ENCODE data around the gene NPBWR2. TPM values are rescaled to one million over a fixed set of nuclear protein-coding genes. Genes with fewer than 3 reads are reported as not detected.

The NPBWR2 gene
- total and polyA plus RNA-seq, 2 donors (not counting 3 experiments of a cell fraction or from before 2014, with no cell fraction given), result not detected

DNA sequence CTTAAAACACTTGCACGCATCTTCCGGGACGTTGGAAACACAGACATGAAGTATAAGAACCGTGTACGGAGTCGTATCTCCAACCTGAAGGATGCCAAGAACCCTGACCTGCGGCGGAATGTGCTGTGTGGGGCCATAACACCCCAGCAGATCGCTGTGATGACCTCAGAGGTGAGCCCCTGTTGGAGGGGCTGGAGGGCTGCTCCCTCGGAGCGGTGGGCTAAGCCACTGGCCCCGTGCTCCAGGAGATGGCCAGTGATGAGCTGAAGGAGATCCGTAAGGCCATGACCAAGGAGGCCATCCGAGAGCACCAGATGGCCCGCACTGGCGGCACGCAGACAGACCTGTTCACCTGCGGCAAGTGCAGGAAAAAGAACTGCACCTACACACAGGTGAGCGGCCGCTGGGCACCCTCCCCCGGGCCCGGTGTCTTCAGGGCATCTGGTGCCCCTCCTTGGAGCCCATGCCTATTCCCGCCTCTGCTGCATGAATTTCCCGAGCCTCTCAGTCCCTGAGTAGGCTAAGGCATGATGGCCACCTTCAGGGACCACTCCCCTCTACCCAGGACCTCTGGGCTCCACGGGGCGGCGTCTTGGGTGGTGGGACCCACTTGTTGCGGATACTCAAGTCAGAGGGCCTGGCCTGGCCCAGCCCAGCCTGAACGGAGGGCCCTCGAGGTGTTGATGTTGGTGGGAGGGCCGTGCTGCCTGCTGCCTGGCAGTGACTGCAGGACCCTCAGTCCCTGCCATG is 36.9 kb downstream of the NPBWR2 start:
- no peaks in the 10 kb centered on the region for H4K20me1 ChIP-seq (replicated peaks; ENCODE audit: control insufficient read depth, extremely low read depth, insufficient read depth, low read length)
- DNase-seq (ENCODE audit: low read depth, low spot score) (no peak), FAIRE-seq (no peak)
- no peak overlapping the region for H2AFZ ChIP-seq (ENCODE audit: low read depth, low read length)
- no peak overlapping the region for H3K4me2 ChIP-seq (ENCODE audit: insufficient read depth, low read length)
- no peaks in the 10 kb centered on the region for H3K9me1 ChIP-seq (replicated peaks; ENCODE audit: control insufficient read depth, extremely low read depth, insufficient read depth, low read length)
- no peak overlapping the region for H3K27ac ChIP-seq (ENCODE audit: insufficient read depth, low read depth, low read length)
- no peak overlapping the region for H3K4me3 ChIP-seq (replicated peaks in 1 of 3; ENCODE audit: insufficient read depth in 1 of 3, low read depth in 1 of 3, low read length in 3 of 3)
- BruUV-seq (replicated peaks), result no TSS peak
- H3K79me2 ChIP-seq (ENCODE audit: control insufficient read depth, insufficient read depth, low read length), result no peaks in the 10 kb centered on the region
- H3K27me3 ChIP-seq (ENCODE audit: control insufficient read depth in 2 of 2, insufficient read depth in 2 of 2, low read length in 2 of 2), result no peaks in the 10 kb centered on the region
- H3K9ac ChIP-seq (replicated peaks; ENCODE audit: extremely low read depth, insufficient read depth, low read length), result no peak overlapping the region
- ChIA-PET CTCF (interaction anchor here (0.9 to 2.3 kb wide), 5 partner anchors 10 to 532 kb away, joined by 3 to 21 read pairs (median 5); no protein-coding TSS in a partner anchor), POLR2A (interaction anchor here (0.7 kb wide), 1 partner anchor 47 kb away, joined by 6 read pairs; no protein-coding TSS in a partner anchor)
- peaks cover 0 to 18% of the 10 kb centered on the region in 2 experiments for H3K36me3 ChIP-seq (ENCODE audit: control insufficient read depth in 2 of 2, extremely low read depth in 1 of 2, insufficient read depth in 2 of 2, low read length in 2 of 2)
- dilution Hi-C loops (cut with MboI; ENCODE audit: extremely low pct_ligation_motif_present, low sequenced_read_pairs), result no loop called here
- TF ChIP-seq EZH2 (IDR thresholded peaks at IDR 0.05; ENCODE audit: borderline replicate concordance, low read depth, low read length, severe bottlenecking) (no peak), MYC (IDR thresholded peaks at IDR 0.05; ENCODE audit: low read depth, low read length) (no peak), CTCF (IDR thresholded peaks at IDR 0.05; ENCODE audit: extremely low read depth in 1 of 2, insufficient read depth in 1 of 2, low read depth in 1 of 2, low read length in 2 of 2) (no peak), JUN (IDR thresholded peaks at IDR 0.05; ENCODE audit: borderline replicate concordance, insufficient read depth, insufficient read length, low read depth) (no peak), POLR2AphosphoS5 (IDR thresholded peaks at IDR 0.05; ENCODE audit: insufficient read depth, low read depth, low read length) (no peak), GATA2 (IDR thresholded peaks at IDR 0.05; ENCODE audit: insufficient read depth, insufficient read length, low read depth, low read length) (no peak), FOS (IDR thresholded peaks at IDR 0.05; ENCODE audit: borderline replicate concordance, insufficient read depth, low read length) (no peak), POLR2A (IDR thresholded peaks at IDR 0.05; ENCODE audit: low read depth, low read length) (no peak)
- TF ChIP-seq, protein P1, sequence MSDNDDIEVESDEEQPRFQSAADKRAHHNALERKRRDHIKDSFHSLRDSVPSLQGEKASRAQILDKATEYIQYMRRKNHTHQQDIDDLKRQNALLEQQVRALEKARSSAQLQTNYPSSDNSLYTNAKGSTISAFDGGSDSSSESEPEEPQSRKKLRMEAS (IDR thresholded peaks at IDR 0.05; ENCODE audit: insufficient read depth, insufficient read length), result no peak
- H3K9me3 ChIP-seq (replicated peaks; ENCODE audit: control insufficient read depth, insufficient read depth, low read length), result no peaks in the 10 kb centered on the region
- intact Hi-C loops (cut with micrococcal nuclease), result no loop called here
- no peaks in the 10 kb centered on the region for H3K4me1 ChIP-seq (ENCODE audit: control insufficient read depth, extremely low read depth, insufficient read depth, low read length)
